Stomach (tissue), 4 donors: ENCODE data around the gene AP3D1.

Source experiments
- CTCF ChIP-seq, 7 experiments: fragments of 450-650 bp in 4 of 7; fragments of 200-600 bp in 3 of 7; sonication (generic) in 3 of 7; IDR thresholded peaks; one replicate each; pipeline ENCODE4 v1.5.1; 2016 to 2019; ENCODE audit warnings: antibody characterized with exemption in 7 of 7, control low read depth in 2 of 7, mild to moderate bottlenecking in 1 of 7
- EP300 ChIP-seq: sonication (generic); formaldehyde crosslinking; IDR thresholded peaks from one replicate; pipeline ENCODE4 v1.6.1; 2017; ENCODE audit warnings: antibody characterized with exemption
- POLR2A ChIP-seq, 4 donors: fragments of 450-650 bp; IDR thresholded peaks; one replicate each; pipeline ENCODE4 v1.6.1; 2016; ENCODE audit warnings: antibody characterized with exemption in 4 of 4, control low read depth in 2 of 4, mild to moderate bottlenecking in 1 of 4, moderate library complexity in 1 of 4
- POLR2AphosphoS5 ChIP-seq, 3 donors: sonication (generic); formaldehyde crosslinking; IDR thresholded peaks; one replicate each; pipeline ENCODE4 v1.6.1; 2016; ENCODE audit warnings: antibody characterized with exemption in 3 of 3

- TF ChIP-seq CTCF (IDR thresholded peaks at IDR 0.05) (no peak), POLR2AphosphoS5 (IDR thresholded peaks at IDR 0.05) (no peak), POLR2A (IDR thresholded peaks at IDR 0.05) (no peak), EP300 (no peak)
Observed at GRCh38 chr19:2127758-2128157, 23.6 kb downstream of the AP3D1 start.
